Measurements from ENCODE around the gene MAN2B2.

- TF ChIP-seq CTCF (IDR thresholded peaks at IDR 0.05) = no peak
- TF ChIP-seq POLR2A (IDR thresholded peaks at IDR 0.05) = no peak
Measured at GRCh38 chr4:6581566-6582121, 6.7 kb downstream of the MAN2B2 start.
